CD1c-positive myeloid dendritic cell (primary cell): ENCODE measurements around the gene HDAC5.

Source experiments
- DNase-seq: peaks from one replicate; pipeline ENCODE4 v3.0.0-alpha.2; 2016; ENCODE audit errors: extremely low spot score

Gene HDAC5

GRCh38 chr17:44087319-44087718 is 36.1 kb downstream of the HDAC5 start:
- DNase-seq = no peak

DNA sequence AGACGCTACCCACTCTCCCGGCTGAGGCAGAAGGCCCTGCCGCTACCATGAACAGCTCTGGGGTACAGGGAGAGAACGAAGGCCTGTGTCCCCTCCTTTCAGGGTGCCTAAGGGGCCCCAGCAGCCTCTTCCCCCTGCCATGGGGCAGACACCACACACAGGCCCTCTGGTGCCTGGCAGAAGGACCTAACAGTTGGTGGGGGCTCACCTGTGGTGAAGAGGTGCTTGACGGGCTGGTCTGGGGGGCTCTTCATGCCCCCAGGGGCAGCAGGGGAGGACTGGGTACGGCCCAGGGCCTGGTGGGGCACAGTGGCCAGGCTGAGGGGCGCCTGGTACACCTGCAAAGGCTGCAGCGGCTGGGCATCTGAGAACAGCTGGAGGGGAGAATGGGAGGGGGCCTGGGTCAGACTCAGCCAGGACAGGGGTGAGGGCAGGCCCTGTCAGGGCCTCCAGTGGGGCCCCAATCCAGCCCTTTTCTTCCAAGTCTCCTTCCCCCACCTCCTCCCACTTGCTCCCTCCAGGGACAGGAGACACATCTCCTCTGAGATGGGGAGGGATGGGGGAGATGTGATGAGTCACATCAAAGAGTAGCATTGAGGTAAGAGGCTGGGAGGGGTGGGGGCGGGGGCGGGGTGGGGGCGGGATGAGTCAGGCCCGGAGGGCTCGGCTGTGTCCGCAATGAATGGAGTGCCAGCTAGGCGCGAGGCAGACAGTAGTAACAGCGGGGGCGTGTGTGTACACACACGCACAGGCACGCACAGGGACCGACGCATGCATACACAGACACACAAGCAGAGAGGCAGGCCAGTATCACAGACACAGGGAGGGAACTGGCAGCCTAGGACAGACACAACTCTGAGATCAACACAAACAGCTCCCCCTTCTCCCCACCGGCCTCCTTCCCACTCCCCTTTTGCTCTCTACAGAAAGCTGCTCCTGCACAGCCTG is 36.8 kb downstream of the HDAC5 start:
- peak; percentile 82 for DNase-seq

GRCh38 chr17:44085908-44086307 is 37.5 kb downstream of the HDAC5 start:
- DNase-seq = no peak

- no peak for DNase-seq
These were observed 38.5 kb downstream of the HDAC5 start for GRCh38 chr17:44084921-44085320.

DNA sequence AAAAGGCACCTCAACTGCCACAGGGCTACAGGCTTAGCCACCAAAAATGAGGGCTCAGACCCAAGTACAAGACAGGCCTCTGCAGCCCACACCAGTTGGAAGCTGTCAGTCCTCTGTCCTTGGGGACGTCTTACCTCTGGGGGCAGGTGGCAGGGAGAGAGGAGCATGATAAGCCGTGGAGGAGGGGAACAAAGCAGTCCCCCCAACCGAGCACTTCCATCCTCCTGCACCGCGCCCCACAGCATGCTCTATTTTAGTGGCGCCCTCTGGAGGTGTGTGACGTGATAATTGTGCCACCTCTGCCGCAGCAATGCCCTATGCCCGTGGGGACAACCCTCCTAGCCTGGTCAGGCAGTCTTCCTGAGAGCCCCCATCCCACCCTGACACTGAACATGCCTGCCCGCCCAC is 39.3 kb downstream of the HDAC5 start:
- peak; percentile 24 for DNase-seq

DNA sequence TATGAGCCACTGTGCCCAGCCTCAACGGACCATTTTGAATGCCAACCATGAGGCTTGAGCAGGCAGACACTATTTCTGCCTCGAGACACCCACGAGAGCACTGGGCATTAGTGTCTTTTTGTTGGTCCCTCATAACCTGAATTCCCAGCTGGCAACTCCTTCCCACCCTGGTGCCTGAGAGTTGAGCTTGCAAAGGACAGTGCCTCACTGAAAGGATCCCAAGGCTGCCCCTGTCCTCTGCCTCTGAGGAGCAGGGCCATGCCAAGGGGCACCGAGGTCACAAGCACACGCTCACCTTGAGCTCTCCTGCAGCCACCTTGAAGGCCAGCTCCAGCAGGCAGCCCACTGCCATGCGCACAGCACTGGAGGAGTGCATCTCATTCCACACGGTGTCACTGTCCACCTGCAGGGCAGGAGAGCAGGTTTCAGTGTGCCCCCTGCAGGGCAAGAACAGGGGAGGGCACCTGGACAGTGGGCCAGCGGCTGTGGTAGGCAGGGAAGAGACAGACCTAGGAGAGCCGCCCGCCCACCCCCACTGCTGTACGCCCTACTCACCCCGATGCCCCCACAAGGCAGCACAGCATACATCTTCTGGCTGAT is 40.1 kb downstream of the HDAC5 start:
- no peak for DNase-seq

- no peak for DNase-seq
These were observed 41.0 kb downstream of the HDAC5 start for GRCh38 chr17:44082256-44082927.

DNA sequence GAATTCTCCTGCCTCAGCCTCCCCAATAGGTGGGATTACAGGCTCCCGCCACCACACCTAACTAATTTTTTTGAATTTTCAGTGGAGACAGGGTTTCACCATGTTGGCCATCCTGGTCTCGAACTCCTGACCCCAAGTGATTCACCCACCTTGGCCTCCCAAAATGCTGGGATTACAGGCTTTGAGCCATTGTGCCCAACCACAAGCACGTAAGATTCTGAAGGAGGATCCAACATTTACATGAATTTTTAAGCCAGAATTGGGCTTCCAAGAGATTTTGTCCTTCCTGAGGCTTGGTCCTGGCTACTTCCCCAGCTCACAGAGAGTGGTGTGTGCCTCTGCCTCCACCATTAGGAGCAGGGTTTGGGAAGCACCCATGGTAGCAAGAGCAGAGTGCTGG is 41.8 kb downstream of the HDAC5 start:
- DNase-seq = no peak

DNA sequence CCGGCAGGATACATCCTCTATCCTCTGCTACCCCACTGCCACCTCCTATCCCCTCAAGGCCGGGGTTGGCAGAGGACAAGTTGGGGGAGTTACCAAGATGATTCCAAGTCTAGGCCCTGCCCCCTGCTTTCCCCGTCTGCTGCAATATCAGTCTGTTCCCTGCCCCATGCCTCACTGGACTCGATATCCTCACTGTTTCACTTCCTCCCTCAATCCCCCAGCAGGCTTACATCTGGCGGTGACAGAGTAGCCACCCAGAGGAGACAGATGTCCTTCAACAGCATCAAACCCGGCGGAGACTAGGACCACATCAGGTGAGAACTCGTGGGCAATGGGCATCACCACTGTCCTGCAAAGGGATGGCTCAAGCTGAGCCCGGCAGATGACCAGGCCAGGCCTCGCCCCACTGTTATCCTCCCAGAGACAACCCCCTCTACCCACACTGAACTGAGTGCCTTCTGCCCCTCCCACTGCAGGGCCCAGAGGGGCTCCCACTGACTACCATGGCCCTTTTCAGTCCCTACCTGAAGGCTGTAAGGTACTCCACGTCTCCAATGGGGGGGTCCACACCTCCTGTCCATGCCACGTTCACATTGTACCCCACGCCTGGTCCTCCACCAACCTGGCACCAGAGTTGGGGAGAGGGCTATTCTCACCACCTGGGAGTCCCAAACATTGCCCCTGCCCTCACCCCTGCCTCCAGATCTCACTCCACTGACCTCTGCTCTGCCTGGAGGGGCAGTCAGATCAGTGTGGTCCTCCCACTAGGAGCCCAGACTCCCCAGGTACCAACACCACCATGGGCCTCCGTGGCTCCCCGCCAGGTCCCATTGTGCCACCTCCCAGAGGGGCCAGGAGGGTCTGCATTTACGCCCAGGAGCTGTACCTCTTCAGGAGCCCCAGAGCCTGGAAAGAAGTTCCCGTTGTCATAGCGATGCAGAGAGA is 43.3 kb downstream of the HDAC5 start:
- DNase-seq = peak; percentile 59

- DNase-seq = no peak
These were observed 45.0 kb downstream of the HDAC5 start for GRCh38 chr17:44078412-44078811.

DNA sequence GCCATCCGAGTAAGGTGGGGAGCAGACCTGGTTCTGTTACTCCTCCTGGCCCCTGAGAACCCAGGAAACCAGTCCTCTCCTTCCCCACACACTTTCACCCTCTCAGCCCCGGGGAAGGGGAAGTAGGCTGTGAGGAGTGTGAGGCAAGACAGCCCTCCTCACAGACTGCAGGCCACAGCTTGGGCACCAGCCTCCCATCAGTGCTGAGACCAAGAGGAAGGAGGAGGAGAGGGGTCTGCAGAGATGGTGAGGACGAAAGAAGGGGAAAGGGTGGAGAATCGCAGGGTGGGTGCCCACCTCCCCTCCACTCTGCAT is 45.9 kb downstream of the HDAC5 start:
- DNase-seq = peak; percentile 47

DNA sequence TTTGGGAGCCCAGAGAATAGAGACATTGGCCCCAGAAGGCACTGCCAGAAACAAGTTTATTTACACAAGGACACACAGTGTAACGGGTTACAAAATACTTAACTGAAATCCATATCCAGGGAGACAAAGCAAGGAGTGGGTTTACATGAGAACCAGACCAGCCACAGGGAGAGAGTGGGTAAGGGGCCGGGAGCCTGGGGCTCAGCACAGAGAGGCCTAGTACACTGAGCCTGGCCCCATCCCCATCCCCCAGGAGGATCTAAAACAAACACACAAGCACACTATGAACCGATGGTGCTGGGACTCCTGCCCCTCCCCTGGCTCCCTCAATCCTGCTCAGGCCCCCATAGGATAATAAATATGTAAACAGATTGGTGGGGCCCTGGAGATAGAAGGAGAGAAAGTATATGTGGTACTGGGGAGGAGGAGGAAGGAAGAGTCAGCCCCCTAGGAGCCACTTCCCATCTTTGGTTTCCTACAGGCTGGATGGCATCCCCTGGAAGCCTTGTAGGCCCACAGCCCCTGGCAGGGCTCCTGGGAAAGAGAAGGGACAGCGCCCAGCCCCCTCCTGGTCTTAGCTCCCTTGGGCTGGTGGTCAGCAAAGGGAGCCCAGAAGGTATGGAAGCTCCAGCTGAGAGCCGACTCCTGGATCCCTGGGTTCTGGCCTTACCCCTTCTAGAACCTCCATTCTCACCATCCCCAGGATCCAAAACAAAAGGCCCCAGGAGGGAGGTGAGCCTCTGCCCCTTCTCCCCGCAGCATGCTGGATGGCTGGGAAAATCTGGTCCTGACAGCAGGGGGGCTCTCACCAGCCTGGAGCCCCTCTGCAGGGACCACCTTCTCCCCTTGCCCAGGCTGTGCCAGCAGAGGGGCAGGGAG is 46.5 kb downstream of the HDAC5 start:
- DNase-seq = no peak

- no peak for DNase-seq
These were observed 47.7 kb downstream of the HDAC5 start for GRCh38 chr17:44075598-44076293.

DNA sequence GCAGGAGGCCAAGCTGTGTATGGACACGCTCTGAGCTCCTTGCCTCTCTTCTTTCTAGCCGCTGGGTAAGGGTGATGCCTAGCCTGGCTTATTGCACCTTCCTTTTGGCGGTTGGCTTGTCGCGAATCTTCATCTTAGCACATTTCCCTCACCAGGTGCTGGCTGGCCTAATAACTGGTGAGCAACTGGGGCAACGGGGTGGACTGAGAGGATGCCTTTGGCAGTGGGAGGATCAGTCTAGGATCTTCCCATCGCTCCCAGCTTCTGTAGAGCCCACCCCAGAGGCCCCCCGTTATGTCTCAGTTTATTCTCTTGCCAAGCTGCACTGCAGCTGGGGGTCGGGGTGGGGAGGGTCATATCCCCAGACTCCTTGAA is 48.5 kb downstream of the HDAC5 start:
- no peak for DNase-seq

- no peak for DNase-seq
These were observed 49.1 kb downstream of the HDAC5 start for GRCh38 chr17:44074231-44074910.

GRCh38 chr17:44071772-44072171 is 51.7 kb downstream of the HDAC5 start:
- peak; percentile 26 for DNase-seq

GRCh38 chr17:44071198-44071520 is 52.3 kb downstream of the HDAC5 start:
- DNase-seq = no peak

DNA sequence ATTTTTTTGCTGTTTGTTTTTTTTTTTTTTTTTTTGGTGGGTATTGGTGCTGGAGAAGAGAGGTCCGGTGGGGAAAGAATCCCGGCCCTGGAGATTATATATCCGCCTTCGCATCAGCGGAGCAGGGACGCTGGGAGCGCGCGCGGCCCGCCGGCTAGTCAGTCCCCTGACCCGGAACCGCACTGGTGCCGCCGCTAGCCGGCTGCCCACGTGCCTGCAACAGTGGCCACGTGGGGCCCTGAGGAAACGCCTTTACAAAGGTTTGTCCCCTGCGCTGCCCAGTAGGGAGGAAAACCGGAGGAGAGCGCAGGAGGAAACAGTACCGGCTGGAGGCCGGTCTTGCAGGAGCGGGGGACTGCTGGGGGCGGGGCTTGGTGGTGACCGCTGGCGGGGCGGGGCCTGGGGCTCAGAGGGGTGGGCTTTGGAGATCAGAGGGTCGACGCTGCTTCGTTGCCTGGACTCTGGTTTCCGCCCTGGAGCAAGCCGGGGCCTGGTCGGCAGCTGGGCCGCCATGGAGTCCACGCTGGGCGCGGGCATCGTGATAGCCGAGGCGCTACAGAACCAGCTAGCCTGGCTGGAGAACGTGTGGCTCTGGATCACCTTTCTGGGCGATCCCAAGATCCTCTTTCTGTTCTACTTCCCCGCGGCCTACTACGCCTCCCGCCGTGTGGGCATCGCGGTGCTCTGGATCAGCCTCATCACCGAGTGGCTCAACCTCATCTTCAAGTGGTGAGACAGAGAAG is 52.8 kb downstream of the HDAC5 start, which contains the start of gene G6PC3:
Gene G6PC3 (plus strand): TSS at position 281 of the 743 bp plus-strand sequence. CDS start 231 bp downstream, at position 512.
- peak; percentile 95 for DNase-seq

DNA sequence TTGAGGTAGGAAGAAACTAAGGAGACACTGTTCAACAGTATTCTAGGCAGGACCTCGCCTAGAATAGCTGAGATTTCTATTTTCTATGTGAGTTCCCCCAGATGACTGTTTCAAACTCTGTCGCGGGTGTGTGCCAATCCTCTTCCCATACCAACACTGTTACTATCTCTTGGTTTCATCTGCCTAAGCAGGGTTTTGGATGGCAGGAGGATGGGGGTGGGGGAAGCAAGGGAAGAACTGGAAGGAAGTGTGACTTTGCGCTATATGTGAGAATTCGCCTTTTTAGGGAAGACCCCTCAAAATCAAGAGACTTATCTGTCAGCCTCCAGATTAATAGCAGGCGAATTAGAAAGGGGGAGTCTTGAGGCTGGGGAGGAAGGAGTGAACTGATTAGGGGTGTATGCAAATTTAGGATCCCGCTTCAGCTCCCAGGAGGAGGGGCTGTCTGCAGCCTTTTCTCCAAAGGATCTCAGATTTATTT is 53.4 kb downstream of the HDAC5 start:
- peak; percentile 42 for DNase-seq
